HFFc6 (cell line): ENCODE data around the gene CD58. TPM values are rescaled to one million over a fixed set of nuclear protein-coding genes. Genes with fewer than 3 reads are reported as not detected.

Experiments used
- DNase-seq: peaks from one replicate; pipeline ENCODE4 v3.0.0-alpha.2; 2018
- H3K27ac Mint-ChIP-seq: 2 replicates; pipeline ENCODE4 v1.8.0; 2020; ENCODE audit warnings: mild to moderate bottlenecking, mixed read lengths
- H3K27me3 Mint-ChIP-seq: 2 replicates; pipeline ENCODE4 v1.8.0; 2021; ENCODE audit warnings: mild to moderate bottlenecking, moderate library complexity, mixed read lengths; ENCODE audit not compliant: insufficient read depth
- H3K36me3 Mint-ChIP-seq: 2 replicates; pipeline ENCODE4 v1.8.0; 2021; ENCODE audit warnings: low read depth, mixed read lengths
- H3K4me1 Mint-ChIP-seq: 2 replicates; pipeline ENCODE4 v1.8.0; 2020; ENCODE audit warnings: low read depth, mixed read lengths
- H3K4me3 Mint-ChIP-seq: 2 replicates; pipeline ENCODE4 v1.8.0; 2020; ENCODE audit warnings: mild to moderate bottlenecking, moderate library complexity, mixed read lengths
- H3K9me3 Mint-ChIP-seq: 2 replicates; pipeline ENCODE4 v1.8.0; 2020; ENCODE audit warnings: mild to moderate bottlenecking, mixed read lengths
- CTCF ChIP-seq: fragments of 200-600 bp; sonication (generic); IDR thresholded peaks from 2 replicates; pipeline ENCODE4 v1.5.0; 2021; ENCODE audit warnings: antibody characterized with exemption, mild to moderate bottlenecking
- total RNA-seq, 6 experiments: library from RNA; stranded (reverse); fragmentation: NEBNext Ultra II Directional; extraction: Animal tissue kit (Norgen Biotek cat#: 25700); gene quantifications; 2 replicates in 1 of 6; 3 replicates in 5 of 6; pipeline ENCODE4 v1.2.3, GENCODE V29; 2021

Gene CD58
- total RNA-seq, 6 experiments from 2014 or later = 6.6 to 9.5 (median 8.5) TPM

GRCh38 chr1:116534014-116534739 is 36.6 kb downstream of the CD58 start:
- Mint-ChIP-seq H3K4me3 (no peak overlapping the region), H3K9me3 (no peaks in the 10 kb centered on the region), H3K4me1 (peaks cover 61% of the 10 kb centered on the region), H3K36me3 (peaks cover 35% of the 10 kb centered on the region), H3K27me3 (no peaks in the 10 kb centered on the region; the same call in 1 of the 2 replicates), H3K27ac (no peak overlapping the region)
- no peak for TF ChIP-seq CTCF
- DNase-seq = no peak

GRCh38 chr1:116533429-116533820 is 37.4 kb downstream of the CD58 start:
- no peaks in the 10 kb centered on the region; the same call in none of the 2 replicates for H3K27me3 Mint-ChIP-seq
- peaks cover 61% of the 10 kb centered on the region for H3K4me1 Mint-ChIP-seq
- H3K4me3 Mint-ChIP-seq = no peak overlapping the region
- H3K27ac Mint-ChIP-seq = no peak overlapping the region
- no peak for DNase-seq
- no peak for TF ChIP-seq CTCF
- no peaks in the 10 kb centered on the region for H3K9me3 Mint-ChIP-seq
- peaks cover 31% of the 10 kb centered on the region for H3K36me3 Mint-ChIP-seq

GRCh38 chr1:116532671-116533428 is 38.0 kb downstream of the CD58 start:
- Mint-ChIP-seq H3K4me3 (no peak overlapping the region), H3K9me3 (no peaks in the 10 kb centered on the region), H3K27ac (no peak overlapping the region), H3K27me3 (no peaks in the 10 kb centered on the region; the same call in none of the 2 replicates), H3K4me1 (peaks cover 61% of the 10 kb centered on the region), H3K36me3 (peaks cover 36% of the 10 kb centered on the region)
- DNase-seq = no peak
- no peak for TF ChIP-seq CTCF

GRCh38 chr1:116531917-116532316 is 38.9 kb downstream of the CD58 start:
- Mint-ChIP-seq H3K27me3 (no peaks in the 10 kb centered on the region; the same call in none of the 2 replicates), H3K9me3 (no peaks in the 10 kb centered on the region), H3K4me3 (no peak overlapping the region), H3K36me3 (peaks cover 42% of the 10 kb centered on the region), H3K27ac (no peak overlapping the region), H3K4me1 (peaks cover 56% of the 10 kb centered on the region)
- TF ChIP-seq CTCF = no peak
- no peak for DNase-seq

- no peaks in the 10 kb centered on the region for H3K9me3 Mint-ChIP-seq
- H3K4me3 Mint-ChIP-seq = no peak overlapping the region
- H3K27me3 Mint-ChIP-seq = no peaks in the 10 kb centered on the region; the same call in none of the 2 replicates
- H3K4me1 Mint-ChIP-seq = peaks cover 45% of the 10 kb centered on the region
- H3K36me3 Mint-ChIP-seq = peaks cover 42% of the 10 kb centered on the region
- no peak for DNase-seq
- TF ChIP-seq CTCF = no peak
- H3K27ac Mint-ChIP-seq = peak overlapping the region; percentile 51
These were observed 41.1 kb downstream of the CD58 start for GRCh38 chr1:116529681-116530080.
